Trophoblast cell (in vitro differentiated cells and primary cell): ENCODE data around the gene NWD2.
"Not testable (repeated sequence)": the region's sequence is repeated elsewhere in the genome, so short reads cannot be mapped to it uniquely, and the experiment has no call there.

Experiments used
- DNase-seq, 2 donors: peaks; one replicate each; pipeline ENCODE4 v3.0.0-alpha.2; 2016
- H2AFZ ChIP-seq: 2 replicates; pipeline ENCODE4 v1.6.1; 2013; ENCODE audit warnings: low read length, moderate library complexity, mild to moderate bottlenecking; ENCODE audit not compliant: insufficient read depth, poor library complexity
- H2AK5ac ChIP-seq: 2 replicates; pipeline ENCODE4 v1.6.1; 2013; ENCODE audit warnings: mild to moderate bottlenecking, low read length
- H2BK120ac ChIP-seq: 2 replicates; pipeline ENCODE4 v1.6.1; 2013; ENCODE audit warnings: low read length, mild to moderate bottlenecking, moderate library complexity; ENCODE audit not compliant: insufficient read depth, poor library complexity
- H2BK12ac ChIP-seq: 2 replicates; pipeline ENCODE4 v1.6.1; 2013; ENCODE audit warnings: mild to moderate bottlenecking, low read length, moderate library complexity
- H2BK5ac ChIP-seq: 2 replicates; pipeline ENCODE4 v1.6.1; 2013; ENCODE audit warnings: low read length, low read depth, moderate library complexity, mild to moderate bottlenecking; ENCODE audit not compliant: poor library complexity
- H3K14ac ChIP-seq: 2 replicates; pipeline ENCODE4 v1.6.1; 2013; ENCODE audit warnings: mild to moderate bottlenecking, low read length
- H3K18ac ChIP-seq: 2 replicates; pipeline ENCODE4 v1.6.1; 2013; ENCODE audit warnings: mild to moderate bottlenecking, low read length
- H3K23ac ChIP-seq: 2 replicates; pipeline ENCODE4 v1.6.1; 2013; ENCODE audit warnings: low read length
- H3K27ac ChIP-seq: 2 replicates; pipeline ENCODE4 v1.5.1; 2013; ENCODE audit warnings: low read depth, mild to moderate bottlenecking, inconsistent platforms, low read length, moderate library complexity
- H3K27me3 ChIP-seq: 2 replicates; pipeline ENCODE4 v1.6.1; 2013; ENCODE audit warnings: inconsistent platforms, mild to moderate bottlenecking, low read length, moderate library complexity; ENCODE audit not compliant: insufficient read depth
- H3K36me3 ChIP-seq, 2 experiments: 1 replicate in 1 of 2; 2 replicates in 1 of 2; pipeline ENCODE4 v1.6.1; 2013; ENCODE audit warnings: low read length in 2 of 2, mild to moderate bottlenecking in 2 of 2, moderate library complexity in 1 of 2; ENCODE audit not compliant: insufficient read depth in 2 of 2, control insufficient read depth in 1 of 2
- H3K4ac ChIP-seq: 2 replicates; pipeline ENCODE4 v1.6.1; 2013; ENCODE audit warnings: low read depth, mild to moderate bottlenecking, low read length, moderate library complexity
- H3K4me1 ChIP-seq, 2 experiments: 1 replicate in 1 of 2; 2 replicates in 1 of 2; pipeline ENCODE4 v1.6.1; 2013; ENCODE audit warnings: low read length in 2 of 2, mild to moderate bottlenecking in 2 of 2, moderate library complexity in 1 of 2; ENCODE audit not compliant: insufficient read depth in 2 of 2, control insufficient read depth in 1 of 2
- H3K4me2 ChIP-seq: 2 replicates; pipeline ENCODE4 v1.6.1; 2013; ENCODE audit warnings: inconsistent platforms, mild to moderate bottlenecking, low read length, moderate library complexity
- H3K4me3 ChIP-seq: 2 replicates; pipeline ENCODE4 v1.5.1; 2013; ENCODE audit warnings: mild to moderate bottlenecking, low read depth, low read length, inconsistent platforms
- H3K79me1 ChIP-seq: one replicate; pipeline ENCODE4 v1.6.1; 2013; ENCODE audit warnings: low read length
- H3K79me2 ChIP-seq: 2 replicates; pipeline ENCODE4 v1.6.1; 2013; ENCODE audit warnings: low read length, mild to moderate bottlenecking; ENCODE audit not compliant: control insufficient read depth, insufficient read depth, poor library complexity
- H3K9ac ChIP-seq: 2 replicates; pipeline ENCODE4 v1.6.1; 2013; ENCODE audit warnings: mild to moderate bottlenecking, low read length
- H3K9me3 ChIP-seq: 2 replicates; pipeline ENCODE4 v1.6.1; 2013; ENCODE audit warnings: low read depth, mild to moderate bottlenecking, control low read depth, inconsistent platforms, low read length; ENCODE audit not compliant: insufficient read depth
- H4K12ac ChIP-seq: 2 replicates; pipeline ENCODE4 v1.6.1; 2013; ENCODE audit warnings: low read depth, mild to moderate bottlenecking, low read length, moderate library complexity
- H4K8ac ChIP-seq: 2 replicates; pipeline ENCODE4 v1.6.1; 2013; ENCODE audit warnings: low read depth, mild to moderate bottlenecking, low read length, moderate library complexity
- H4K91ac ChIP-seq: one replicate; pipeline ENCODE4 v1.6.1; 2013; ENCODE audit warnings: low read depth, mild to moderate bottlenecking, low read length, moderate library complexity
- WGBS: extraction: QIAGEN DNeasy Blood & Tissue Kit; methylation state at CpG from one replicate; pipeline ENCODE4 v1.1.7; 2013; ENCODE audit warnings: missing lambda C conversion rate; ENCODE audit not compliant: insufficient read length, insufficient coverage; ENCODE audit errors: extremely low coverage; 5-methylcytosine and 5-hydroxymethylcytosine counted together

The NWD2 gene

GRCh38 chr4:37487668-37488067, 243.1 kb downstream of the NWD2 start:
- Histone ChIP-seq H3K79me1 (no peaks in the 10 kb centered on the region), H3K4ac (no peak overlapping the region), H4K8ac (no peak overlapping the region), H4K12ac (no peak overlapping the region), H3K36me3 (peaks cover 0 to 7% of the 10 kb centered on the region in 2 experiments), H2BK120ac (no peak overlapping the region), H3K9me3 (no peaks in the 10 kb centered on the region), H3K27me3 (no peaks in the 10 kb centered on the region), H3K18ac (no peak overlapping the region), H2BK5ac (no peak overlapping the region), H4K91ac (no peak overlapping the region), H2AFZ (no peak overlapping the region), H3K79me2 (no peaks in the 10 kb centered on the region), H3K23ac (no peak overlapping the region), H2BK12ac (no peak overlapping the region), H3K9ac (no peak overlapping the region), H3K4me2 (no peak overlapping the region), H3K4me3 (no peak overlapping the region), H3K4me1 (peaks cover 0 to under 1% of the 10 kb centered on the region in 2 experiments), H2AK5ac (no peak overlapping the region), H3K14ac (no peak overlapping the region), H3K27ac (no peak overlapping the region)
- no peak for DNase-seq

GRCh38 chr4:37489697-37490096, 245.2 kb downstream of the NWD2 start:
- H3K9ac ChIP-seq, result no peak overlapping the region
- H3K4me2 ChIP-seq, result no peak overlapping the region
- no peak overlapping the region for H2BK12ac ChIP-seq
- no peaks in the 10 kb centered on the region for H3K4me1 ChIP-seq
- H3K23ac ChIP-seq, result no peak overlapping the region
- H2AK5ac ChIP-seq, result no peak overlapping the region
- DNase-seq, result no peak
- WGBS, result no CpG with 5 or more reads among the region's 1 CpG
- H4K91ac ChIP-seq, result no peak overlapping the region
- H3K9me3 ChIP-seq, result no peaks in the 10 kb centered on the region
- no peak overlapping the region for H2BK120ac ChIP-seq
- H4K12ac ChIP-seq, result no peak overlapping the region
- no peak overlapping the region for H3K4me3 ChIP-seq
- no peak overlapping the region for H3K18ac ChIP-seq
- H3K14ac ChIP-seq, result no peak overlapping the region
- H3K27me3 ChIP-seq, result no peaks in the 10 kb centered on the region
- H3K27ac ChIP-seq, result no peak overlapping the region
- H3K79me1 ChIP-seq, result no peaks in the 10 kb centered on the region
- no peak overlapping the region for H2BK5ac ChIP-seq
- H4K8ac ChIP-seq, result no peak overlapping the region
- no peak overlapping the region for H2AFZ ChIP-seq
- H3K36me3 ChIP-seq, result peaks cover 0 to 4% of the 10 kb centered on the region in 2 experiments
- H3K4ac ChIP-seq, result no peak overlapping the region
- H3K79me2 ChIP-seq, result no peaks in the 10 kb centered on the region

GRCh38 chr4:37490391-37491347, 246.1 kb downstream of the NWD2 start:
- Histone ChIP-seq H3K18ac (no peak overlapping the region), H3K14ac (no peak overlapping the region), H3K4me3 (no peak overlapping the region), H3K27me3 (no peaks in the 10 kb centered on the region), H4K91ac (no peak overlapping the region), H4K8ac (no peak overlapping the region), H3K79me1 (no peaks in the 10 kb centered on the region), H3K79me2 (no peaks in the 10 kb centered on the region), H3K9me3 (no peaks in the 10 kb centered on the region), H4K12ac (no peak overlapping the region), H3K23ac (no peak overlapping the region), H2AK5ac (no peak overlapping the region), H2BK12ac (no peak overlapping the region), H3K36me3 (peaks cover 0 to 4% of the 10 kb centered on the region in 2 experiments), H2AFZ (no peak overlapping the region), H3K4me1 (no peaks in the 10 kb centered on the region), H2BK5ac (no peak overlapping the region), H3K9ac (no peak overlapping the region), H3K4ac (peak overlapping the region; percentile 62), H3K27ac (no peak overlapping the region), H3K4me2 (no peak overlapping the region), H2BK120ac (no peak overlapping the region)
- WGBS, result no CpG with 5 or more reads among the region's 9 CpGs
- DNase-seq, result no peak

- H3K79me2 ChIP-seq, H3K4me1 ChIP-seq, H2AFZ ChIP-seq, H2BK5ac ChIP-seq, H4K8ac ChIP-seq, H3K9me3 ChIP-seq, H3K4ac ChIP-seq, H3K9ac ChIP-seq, H2AK5ac ChIP-seq, DNase-seq, H2BK120ac ChIP-seq, H4K12ac ChIP-seq, H3K36me3 ChIP-seq, H4K91ac ChIP-seq, H3K27me3 ChIP-seq, H3K79me1 ChIP-seq, H3K18ac ChIP-seq, H3K23ac ChIP-seq, H3K27ac ChIP-seq, H2BK12ac ChIP-seq, H3K4me2 ChIP-seq, H3K4me3 ChIP-seq, H3K14ac ChIP-seq: not testable (repeated sequence)
- WGBS, result no CpG with 5 or more reads among the region's 4 CpGs
Observed at GRCh38 chr4:37495353-37495752, 250.8 kb downstream of the NWD2 start.
